NCI-H2171 treated with DMSO at 0.1 percent for 48 hours (cell line): ENCODE results near the gene MED29.

Experiments used
- DNase-seq: peaks from one replicate; lab custom pipeline; 2025; lab: John Stamatoyannopoulos, UW

The MED29 gene

DNA sequence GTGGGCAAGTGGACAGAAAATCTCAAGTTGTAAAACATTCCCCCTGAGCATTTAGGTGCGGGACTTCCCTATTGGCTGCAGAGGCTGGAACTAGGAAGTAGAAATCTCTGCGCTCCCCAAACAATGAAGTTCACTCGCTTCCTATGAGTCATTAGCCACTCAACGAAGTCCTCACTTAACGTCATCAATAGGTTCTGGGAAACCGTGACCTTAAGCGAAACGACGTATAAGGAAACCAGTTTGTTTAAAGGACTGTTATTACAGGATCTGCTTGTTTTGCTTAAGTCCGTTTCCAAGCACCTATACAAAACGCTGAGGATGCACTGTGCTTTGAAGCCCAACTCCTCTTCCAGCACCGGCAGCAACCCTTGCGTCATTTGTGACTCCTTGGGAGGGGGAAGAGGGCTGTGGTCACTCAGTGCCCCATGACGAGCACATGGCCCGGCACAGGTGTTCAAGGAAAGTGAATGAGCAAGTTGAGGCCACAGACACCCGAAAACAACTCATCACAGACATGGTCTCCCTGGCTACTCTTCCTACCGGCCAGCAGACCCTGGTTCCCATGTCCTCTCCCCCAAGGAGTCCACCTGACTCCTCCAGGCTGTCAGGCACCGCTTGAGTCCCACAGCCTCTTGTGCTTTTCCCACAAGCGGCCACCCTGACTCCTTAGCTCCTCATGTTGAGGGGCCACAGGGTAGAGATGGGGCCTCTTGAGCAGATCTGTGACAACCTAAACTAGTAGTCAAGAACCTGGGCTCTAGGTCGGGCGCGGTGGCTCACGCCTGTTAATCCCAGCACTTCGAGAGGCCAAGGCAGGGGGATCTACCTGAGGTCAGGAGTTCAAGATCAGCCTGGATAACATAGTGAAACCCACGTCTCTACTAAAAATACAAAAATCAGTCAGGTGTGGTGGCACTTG, 39.8 kb downstream of the MED29 start:
- DNase-seq = no peak

DNA sequence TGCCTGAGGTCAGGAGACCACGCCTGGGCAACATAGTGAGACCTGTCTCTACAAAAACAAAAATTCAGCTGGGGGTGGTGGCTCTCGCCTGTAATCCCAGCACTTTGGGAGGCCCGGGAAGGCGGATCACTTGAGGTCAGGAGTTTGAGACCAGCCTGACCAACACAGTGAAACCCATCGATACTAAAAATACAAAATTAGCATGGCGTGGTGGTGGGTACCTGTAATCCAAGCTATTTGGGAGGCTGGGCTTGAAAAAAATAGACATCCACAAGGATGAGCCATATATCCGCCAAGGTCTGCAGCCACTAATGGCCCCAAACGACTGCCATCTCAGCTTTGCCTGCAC, 41.5 kb downstream of the MED29 start:
- DNase-seq = no peak

DNA sequence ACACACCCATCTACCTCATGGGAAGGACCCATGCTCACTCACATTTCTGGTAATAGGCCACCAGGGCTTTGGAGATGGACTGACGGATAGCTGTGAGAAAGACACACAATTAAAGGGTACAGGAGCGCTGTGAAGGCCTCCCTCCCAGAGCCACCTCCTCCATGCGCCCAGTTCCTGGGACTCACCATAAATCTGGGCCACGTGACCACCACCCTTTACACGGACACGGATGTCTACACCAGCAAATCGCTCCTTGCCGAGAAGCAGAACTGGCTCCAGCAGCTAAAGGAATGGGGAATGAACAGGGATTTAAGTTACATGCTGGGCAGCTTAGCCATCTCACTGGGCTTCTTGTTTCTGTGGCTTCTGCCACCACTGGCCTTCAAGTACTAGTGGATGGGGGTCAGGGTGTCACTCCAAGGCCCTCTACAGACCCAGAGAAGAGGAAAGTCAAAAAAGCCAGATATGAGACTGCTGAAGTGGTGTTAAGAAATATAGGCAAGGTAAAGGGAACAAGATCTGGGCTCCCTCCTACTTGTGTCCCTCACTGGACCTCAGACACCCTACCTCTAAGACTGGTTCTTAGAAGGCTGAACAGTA, 42.4 kb downstream of the MED29 start:
- DNase-seq = no peak

DNA sequence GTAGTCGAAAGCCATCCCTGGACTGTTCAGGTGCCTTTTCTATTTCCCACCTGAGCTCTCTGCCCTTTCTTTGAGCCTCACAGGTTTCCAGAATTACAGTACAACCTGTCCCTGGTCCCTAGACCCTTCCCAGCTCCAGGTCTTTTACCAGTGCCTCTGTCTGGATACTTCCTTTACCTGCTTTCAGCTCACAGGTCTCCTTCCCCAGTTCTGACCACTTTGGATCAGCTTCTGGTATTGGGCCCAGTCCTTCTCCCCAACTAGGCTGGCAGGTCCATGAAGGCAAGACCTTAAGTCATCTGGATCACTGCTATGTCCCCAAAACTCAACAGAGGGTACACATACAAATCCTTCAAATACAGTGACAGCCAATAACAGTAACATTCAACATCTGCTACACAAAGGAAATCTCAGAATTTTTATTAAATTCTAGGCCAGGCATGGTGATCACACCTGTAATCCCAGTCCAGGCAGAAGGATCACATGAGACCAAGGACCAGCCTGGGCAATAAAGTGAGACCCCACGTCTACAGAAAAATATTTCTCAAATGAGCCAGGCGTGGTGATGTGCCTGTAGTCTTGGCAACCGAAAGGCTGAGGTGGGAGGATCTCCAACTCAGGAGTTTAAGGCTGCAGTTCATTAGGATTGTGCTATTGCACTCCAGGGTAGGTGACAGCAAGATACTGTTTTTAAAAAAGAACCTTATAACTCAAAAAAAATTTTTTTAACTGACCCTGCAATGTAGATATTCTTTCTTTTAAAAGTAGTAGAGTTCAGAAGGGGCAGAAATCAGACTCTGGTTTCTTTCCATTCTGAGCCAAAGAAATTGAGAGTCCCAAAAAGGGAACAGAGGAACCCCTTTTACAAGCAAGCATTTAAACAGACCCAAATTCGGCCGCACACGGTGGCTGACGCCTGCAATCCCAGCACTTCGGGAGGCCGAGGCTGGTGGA, 43.2 kb downstream of the MED29 start:
- DNase-seq = no peak

DNA sequence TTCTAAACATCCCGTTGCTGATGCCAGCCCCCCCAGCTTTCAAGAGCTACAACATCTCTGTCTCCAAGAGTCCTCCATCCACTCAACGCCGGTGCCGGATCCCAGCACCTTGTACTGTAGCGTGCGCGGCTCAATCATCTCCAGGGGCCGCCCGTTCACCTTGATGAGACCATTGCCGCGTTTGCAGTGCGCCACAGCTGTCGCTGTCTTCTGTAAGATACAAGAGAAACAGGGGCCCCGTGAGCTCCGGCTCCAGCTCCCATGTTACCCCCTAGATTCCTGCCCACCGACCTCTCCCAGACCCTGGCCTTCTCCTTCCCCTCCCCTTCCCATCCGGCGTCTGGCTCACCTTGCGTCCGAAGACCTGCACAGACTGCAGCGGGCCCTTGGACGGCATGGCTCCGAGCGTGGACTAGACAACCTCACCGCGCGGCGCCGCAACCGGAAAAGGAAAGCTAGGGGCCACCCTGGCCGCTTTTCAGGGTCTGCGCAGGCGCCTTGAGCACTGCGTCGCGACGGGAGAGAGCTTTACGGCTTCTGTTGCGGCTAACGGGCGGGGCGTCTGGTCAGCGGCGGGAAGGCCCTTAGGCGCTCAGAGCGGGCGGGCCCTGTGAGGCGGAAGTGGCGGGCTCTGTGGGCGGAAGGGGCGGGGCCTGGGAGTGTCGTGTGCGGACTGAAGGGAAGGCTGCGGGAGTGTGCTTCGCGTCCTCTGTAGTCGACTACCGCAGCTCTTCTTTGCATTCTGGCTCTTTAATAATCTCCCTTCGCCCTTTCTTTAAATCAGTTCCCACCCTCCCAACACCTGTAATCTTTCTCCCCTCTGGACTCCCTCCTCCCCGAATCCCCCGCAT, 44.5 kb downstream of the MED29 start, which contains the start of gene RPS16:
TSS of gene RPS16 (minus strand) at position 451 of the 851 bp plus-strand sequence. CDS start at position 397, 54 bp downstream.
- DNase-seq = peak; percentile 97

DNA sequence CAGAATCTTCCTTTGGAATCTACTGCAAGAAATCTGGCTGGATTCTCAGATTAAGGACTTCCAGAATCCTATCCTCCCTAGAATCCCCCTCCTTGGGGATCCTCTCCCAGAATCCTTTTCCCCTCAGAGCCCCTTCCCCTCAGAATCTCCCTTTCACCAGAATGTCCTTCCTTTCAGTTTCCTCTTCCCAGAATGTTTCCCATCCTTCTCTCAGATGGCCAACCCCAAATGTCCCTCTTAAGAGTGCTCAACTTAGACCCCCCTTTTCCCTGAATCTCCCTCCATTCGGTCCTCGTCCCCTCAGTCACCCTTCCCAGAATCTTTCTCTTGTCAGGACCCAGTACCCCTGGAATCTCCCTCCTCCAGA, 45.2 kb downstream of the MED29 start:
- no peak for DNase-seq

DNA sequence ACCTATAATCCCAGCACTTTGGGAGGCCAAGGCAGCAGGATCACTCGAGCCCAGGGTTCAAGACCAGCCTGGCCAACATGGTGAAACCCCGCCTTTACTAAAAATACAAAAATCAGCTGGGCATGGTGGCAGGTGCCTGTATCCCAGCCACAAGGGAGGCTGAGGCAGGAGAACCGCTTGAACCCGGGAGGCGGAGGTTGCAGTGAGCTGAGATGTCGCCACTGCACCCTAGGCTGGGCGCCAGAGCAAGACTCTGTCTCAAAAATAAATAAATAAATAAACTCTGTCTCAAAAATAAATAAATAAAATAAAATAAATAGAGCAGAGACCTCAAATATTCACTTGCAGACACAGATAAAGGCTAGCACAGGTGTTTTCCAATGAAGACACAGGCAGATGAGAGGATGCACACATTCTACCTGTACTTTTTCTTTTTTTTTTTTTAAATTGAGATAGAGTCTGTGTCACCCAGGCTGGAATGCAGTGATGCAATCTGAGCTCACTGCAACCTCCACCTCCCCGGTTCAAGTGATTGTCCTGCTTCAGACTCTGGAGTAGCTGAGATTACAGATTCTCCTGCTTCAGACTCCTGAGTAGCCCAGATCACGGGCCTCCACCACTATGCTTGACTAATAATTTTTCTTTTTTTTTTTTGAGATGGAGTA, 47.2 kb downstream of the MED29 start:
- DNase-seq = no peak

DNA sequence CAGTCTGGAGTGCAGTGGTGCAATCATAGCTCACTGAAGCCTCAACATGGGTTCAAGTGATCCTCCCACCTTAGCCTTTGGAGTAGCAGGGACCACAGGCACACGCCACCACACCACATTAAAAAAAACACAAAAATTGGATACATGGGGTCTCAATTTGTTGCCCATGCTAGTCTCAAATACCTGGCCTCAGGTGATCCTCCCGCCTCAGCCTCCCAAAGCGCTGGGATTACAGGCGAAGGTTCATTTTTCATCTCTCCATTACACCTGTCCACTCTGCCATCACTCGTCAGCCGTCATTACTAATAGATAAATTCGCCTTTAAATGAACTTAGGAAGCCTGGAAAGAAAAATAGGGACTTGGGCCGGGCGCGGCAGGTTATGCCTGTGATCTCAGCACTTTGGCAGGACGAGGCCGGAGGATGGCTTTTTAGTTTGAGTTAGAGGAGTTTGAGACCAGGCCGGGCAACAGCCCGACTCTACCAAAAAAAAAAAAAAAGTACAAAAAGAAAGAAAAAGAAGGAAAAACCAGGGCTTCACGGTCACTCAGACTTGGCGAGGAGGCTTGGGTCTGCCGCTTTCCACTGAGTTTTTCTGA, 53.5 kb downstream of the MED29 start:
- DNase-seq = no peak

DNA sequence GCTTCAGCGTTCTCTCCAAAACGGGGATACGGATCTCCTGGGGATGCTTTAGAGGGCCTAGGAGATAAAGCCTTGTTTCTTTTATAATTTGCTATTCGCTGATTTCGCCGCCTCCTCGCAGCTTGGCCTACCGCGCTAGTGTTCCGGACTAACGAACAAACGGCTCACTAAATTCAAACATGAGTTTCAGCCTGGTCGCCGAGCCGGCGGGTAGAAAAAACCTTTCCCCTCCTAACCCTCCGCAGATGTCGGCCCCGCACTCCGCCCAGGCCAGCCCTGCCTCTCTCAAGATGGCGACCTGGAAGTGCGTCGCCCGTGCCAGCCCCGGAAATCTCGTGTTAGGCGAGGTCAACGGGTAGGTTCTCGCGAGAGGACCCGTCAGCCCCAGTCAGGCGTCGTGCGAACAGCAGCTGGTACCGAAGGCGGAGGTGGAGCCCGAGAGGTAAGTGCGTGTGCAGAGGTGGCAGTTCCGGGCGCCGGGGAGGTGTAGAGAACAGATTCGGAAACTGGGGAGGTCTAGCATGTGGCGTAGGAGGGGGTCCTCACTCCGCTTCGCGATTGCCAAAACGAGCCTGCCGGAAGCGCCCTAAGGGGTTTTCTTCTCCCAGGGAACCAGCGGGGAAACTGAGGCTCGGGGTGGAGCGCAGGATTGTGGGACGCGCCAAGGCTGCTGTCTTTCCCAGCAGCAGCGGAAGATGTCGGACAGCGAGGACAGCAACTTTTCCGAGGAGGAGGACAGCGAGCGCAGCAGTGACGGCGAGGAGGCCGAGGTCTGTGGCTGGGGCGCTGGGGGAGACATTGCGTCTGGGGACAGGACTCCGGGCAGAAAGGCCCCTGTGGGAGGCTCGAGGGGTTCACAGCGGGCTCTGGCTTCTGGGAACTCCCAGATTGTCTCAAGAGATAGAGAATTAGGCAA, 54.3 kb downstream of the MED29 start, which contains the start of gene SUPT5H:
TSS of gene SUPT5H (plus strand) at position 387 of the 916 bp plus-strand sequence. CDS start at position 696, 309 bp downstream.
- DNase-seq = peak; percentile 98

DNA sequence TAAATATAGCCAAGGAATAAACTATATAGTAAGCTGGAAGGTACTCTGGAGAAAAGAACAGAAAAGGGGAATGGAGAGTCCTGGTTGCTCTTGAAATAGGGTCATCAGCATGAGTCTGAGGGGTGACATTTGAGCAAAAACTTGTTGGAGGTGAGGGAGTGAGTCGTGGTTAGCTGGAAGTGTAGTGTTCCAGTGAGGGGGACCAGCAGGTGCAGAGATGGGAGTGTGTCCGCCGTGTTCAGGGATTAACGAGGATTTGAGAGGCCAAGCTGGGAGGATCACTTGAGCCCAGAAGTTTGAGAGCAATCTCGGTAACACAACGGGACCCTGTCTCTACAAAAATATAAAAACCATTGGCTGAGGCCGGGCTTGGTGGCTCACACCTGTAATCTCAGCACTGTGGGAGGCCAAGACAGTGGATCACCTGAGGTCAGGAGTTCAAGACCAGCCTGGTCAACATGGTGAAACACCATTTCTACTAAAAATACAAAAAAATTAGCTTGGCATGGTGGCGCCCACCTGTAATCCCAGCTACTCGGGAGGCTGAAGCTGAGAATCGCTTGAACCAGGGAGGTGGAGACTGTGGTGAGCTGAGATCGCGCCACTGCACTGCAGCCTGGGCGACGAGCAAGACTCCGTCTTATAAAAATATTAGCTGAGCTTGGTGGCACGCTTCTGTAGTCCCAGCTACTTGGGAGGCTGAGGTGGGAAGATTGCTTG, 55.3 kb downstream of the MED29 start:
- DNase-seq = no peak

DNA sequence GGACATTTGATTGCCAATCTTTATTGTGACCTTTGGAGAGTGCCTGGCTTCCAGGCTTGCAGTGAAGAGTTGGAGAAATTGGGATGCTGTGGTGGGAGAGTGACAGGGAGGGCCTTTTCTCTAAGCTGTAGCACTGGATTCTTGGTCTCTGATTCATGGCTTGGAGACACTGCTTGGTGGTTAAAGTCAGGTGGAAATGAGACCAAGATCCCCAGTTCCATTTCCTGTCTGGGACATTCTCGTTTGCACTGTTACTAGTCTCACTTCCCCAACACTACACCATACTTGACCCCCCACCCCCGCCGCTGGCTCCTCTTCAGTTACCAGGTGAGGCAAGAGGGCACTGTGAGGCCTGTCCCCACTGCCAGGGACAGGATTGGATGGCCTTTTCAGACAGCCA, 57.1 kb downstream of the MED29 start:
- no peak for DNase-seq

DNA sequence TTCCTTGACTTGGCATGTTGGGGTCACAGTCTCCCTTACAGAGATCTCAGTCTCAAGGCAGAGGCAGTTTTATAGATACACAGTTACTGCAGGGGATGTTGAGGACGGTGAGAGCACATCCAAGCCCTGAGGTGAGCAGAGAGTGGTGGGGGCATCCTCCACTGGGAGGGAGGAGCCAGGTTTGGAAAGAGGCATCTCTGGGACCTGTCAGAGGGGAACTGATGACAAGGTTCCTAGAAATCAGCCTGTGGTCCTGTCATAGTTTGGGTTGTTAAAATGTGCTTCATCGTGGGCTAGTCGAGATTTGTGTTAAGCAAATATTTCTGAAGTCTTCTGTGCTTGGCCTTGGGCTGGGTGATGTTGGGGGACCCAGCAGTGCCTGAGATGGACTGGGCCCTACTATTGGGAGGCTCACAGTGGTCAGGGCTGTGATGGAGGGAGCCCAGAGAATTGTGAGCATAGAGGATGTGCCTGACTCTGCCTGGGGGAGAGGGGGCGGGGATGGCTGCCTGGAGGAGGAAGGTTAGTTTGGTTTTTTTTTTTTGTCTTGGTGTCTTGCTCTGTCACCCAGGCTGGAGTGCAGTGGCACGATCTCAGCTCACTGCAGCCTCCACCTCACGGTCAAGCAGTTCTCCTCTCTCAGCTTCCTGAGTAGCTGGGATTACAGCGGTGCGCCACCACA, 58.1 kb downstream of the MED29 start:
- DNase-seq = no peak
